ENCODE results near the gene ADPRS.

ADPRS gene

GRCh38 chr1:36126005-36126716, 37.5 kb downstream of the ADPRS start:
- no peak for TF ChIP-seq CTCF (IDR thresholded peaks at IDR 0.05; ENCODE audit: low read depth, low read length, missing control alignments)
- no peak overlapping the region for H3K4me3 ChIP-seq (ENCODE audit: low read depth, low read length)
- in situ Hi-C loops (cut with HindIII; ENCODE audit: low sequenced_read_pairs): no loop called here
- DNase-seq (ENCODE audit: low read depth): no peak

- no peak for TF ChIP-seq CTCF (IDR thresholded peaks at IDR 0.05; ENCODE audit: low read depth, low read length, missing control alignments)
- DNase-seq (ENCODE audit: low read depth): no peak
- in situ Hi-C loops (cut with HindIII; ENCODE audit: low sequenced_read_pairs): no loop called here
- no peak overlapping the region for H3K4me3 ChIP-seq (ENCODE audit: low read depth, low read length)
These were observed 38.3 kb downstream of the ADPRS start for GRCh38 chr1:36126797-36127500.

GRCh38 chr1:36128126-36128904, 39.6 kb downstream of the ADPRS start:
- H3K4me3 ChIP-seq (ENCODE audit: low read depth, low read length): no peak overlapping the region
- in situ Hi-C loops (cut with HindIII; ENCODE audit: low sequenced_read_pairs): no loop called here
- TF ChIP-seq CTCF (IDR thresholded peaks at IDR 0.05; ENCODE audit: low read depth, low read length, missing control alignments): no peak
- peak; percentile 69 for DNase-seq (ENCODE audit: low read depth)

GRCh38 chr1:36128905-36129206, 40.2 kb downstream of the ADPRS start:
- DNase-seq (ENCODE audit: low read depth): no peak
- no peak for TF ChIP-seq CTCF (IDR thresholded peaks at IDR 0.05; ENCODE audit: low read depth, low read length, missing control alignments)
- in situ Hi-C loops (cut with HindIII; ENCODE audit: low sequenced_read_pairs): no loop called here
- H3K4me3 ChIP-seq (ENCODE audit: low read depth, low read length): no peak overlapping the region

GRCh38 chr1:36132029-36132428, 43.3 kb downstream of the ADPRS start:
- no peak for DNase-seq (ENCODE audit: low read depth)
- in situ Hi-C loops (cut with HindIII; ENCODE audit: low sequenced_read_pairs): no loop called here
- no peak overlapping the region for H3K4me3 ChIP-seq (ENCODE audit: low read depth, low read length)
- TF ChIP-seq CTCF (IDR thresholded peaks at IDR 0.05; ENCODE audit: low read depth, low read length, missing control alignments): no peak

GRCh38 chr1:36133484-36133883, 44.8 kb downstream of the ADPRS start:
- in situ Hi-C loops (cut with HindIII; ENCODE audit: low sequenced_read_pairs): no loop called here
- no peak overlapping the region for H3K4me3 ChIP-seq (ENCODE audit: low read depth, low read length)
- no peak for TF ChIP-seq CTCF (IDR thresholded peaks at IDR 0.05; ENCODE audit: low read depth, low read length, missing control alignments)
- DNase-seq (ENCODE audit: low read depth): peak; percentile 72

All from astrocyte of the cerebellum (primary cell).